HG03460 (cell line): ENCODE measurements around the gene TBC1D10B.

Experiments
- ATAC-seq: cut with Tn5 transposase; IDR thresholded peaks from one replicate; pipeline ENCODE4 v1.9.1; 2021; ENCODE audit not compliant: unreplicated experiment

The TBC1D10B gene

DNA sequence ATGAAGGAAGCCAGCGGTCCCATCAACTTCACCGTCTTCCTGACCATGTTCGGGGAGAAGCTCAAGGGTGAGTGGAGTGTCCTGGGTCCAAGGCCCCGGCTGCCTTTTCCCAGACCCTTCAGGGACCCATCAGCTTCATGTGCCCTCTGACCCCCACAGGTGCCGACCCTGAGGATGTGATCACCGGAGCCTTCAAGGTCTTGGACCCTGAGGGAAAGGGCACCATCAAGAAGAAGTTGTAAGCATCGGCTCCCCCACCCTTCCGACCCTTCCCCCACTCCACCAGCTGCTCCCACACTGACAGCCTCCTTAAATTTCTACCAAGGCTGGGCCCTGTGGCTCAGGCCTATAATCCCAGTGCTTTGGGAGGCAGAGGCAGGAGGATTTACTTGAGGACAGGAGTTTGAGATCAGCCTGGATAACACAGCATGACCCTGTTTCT lies 6.2 kb upstream of the TBC1D10B start:
- ATAC-seq: no peak

DNA sequence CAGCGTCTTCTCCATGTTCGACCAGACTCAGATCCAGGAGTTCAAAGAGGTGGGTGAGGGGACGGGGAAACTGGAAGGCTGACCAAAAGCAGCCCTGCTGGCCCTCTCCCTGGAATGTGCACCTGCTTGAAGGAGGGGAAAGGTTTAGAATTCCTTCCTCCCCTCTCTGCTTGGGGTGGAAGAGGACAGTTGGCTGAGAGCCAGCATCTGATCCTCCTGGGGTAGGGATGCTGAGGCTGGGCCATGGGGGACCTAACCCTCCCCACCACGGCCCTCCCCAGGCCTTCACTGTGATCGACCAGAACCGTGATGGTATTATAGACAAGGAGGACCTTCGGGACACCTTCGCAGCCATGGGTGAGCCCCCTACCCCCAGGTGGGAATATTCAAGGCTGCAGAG lies 5.6 kb upstream of the TBC1D10B start:
- ATAC-seq: no peak

DNA sequence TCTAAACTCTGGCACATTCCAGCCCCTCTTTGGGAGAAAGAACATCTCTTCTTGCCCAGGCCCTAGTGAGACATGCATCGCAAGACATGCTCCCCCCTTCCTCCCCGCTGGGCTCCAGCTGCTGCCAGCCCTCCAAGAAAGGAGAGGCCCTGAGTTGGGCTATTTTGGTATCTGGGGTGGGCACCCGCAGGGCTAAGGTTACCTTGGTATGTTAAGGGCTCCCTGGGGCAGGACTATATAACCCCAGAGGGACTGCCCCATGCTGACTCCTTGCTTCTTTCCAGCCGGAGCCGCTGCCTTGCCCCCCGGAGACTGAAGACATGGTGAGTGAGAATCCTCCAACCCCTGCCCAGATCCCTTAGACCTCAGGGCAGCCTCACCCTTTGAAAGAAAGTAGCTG lies 4.2 kb upstream of the TBC1D10B start, which contains the start of gene MYL11:
Gene MYL11, plus strand, starts transcription at position 265 of the 400 bp plus-strand sequence. Its CDS starts 56 bp downstream, at position 321.
- no peak for ATAC-seq

DNA sequence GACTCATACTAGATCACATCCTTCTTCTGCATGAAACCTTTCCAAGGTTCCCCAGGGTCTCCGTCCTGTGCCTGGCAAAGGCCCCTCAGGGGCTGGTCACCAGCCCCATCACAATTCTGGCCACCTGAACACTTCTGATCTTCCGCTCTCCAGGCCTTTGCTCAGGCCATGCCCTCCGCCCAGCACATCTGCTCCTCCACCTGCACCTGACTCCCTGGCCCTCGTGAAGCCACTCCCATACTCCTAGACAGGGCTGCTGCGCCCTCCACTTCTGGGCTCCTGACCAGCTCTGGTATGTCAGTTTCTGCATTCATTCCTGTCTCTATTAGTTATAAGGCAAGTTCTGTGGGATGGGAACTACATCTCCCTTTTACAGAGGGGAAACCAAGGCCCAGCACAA lies 2.4 kb upstream of the TBC1D10B start:
- ATAC-seq: no peak

DNA sequence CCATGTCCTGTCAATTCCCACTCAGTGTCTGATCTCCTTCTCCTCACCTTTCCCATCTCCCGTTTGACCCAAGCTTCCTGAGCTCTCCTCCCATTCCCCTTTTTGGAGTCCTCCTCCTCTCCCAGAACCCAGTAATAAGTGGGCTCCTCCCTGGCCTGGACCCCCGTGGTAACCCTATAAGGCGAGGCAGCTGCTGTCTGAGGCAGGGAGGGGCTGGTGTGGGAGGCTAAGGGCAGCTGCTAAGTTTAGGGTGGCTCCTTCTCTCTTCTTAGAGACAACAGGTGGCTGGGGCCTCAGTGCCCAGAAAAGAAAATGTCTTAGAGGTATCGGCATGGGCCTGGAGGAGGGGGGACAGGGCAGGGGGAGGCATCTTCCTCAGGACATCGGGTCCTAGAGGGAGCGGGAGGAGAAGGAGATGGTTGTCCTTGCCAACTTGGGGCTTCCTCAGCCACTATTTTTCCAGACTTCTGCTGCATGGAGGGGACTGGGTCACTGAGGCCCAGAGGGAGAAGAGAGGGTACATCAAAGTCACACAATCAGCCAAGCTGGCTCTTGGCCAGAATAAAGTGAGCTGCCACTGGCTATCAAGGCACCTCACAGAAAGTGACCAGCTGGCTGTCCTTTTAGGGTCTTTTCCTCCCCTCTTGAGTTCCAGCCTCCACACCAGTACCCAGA lies 1.9 kb upstream of the TBC1D10B start:
- ATAC-seq: no peak

DNA sequence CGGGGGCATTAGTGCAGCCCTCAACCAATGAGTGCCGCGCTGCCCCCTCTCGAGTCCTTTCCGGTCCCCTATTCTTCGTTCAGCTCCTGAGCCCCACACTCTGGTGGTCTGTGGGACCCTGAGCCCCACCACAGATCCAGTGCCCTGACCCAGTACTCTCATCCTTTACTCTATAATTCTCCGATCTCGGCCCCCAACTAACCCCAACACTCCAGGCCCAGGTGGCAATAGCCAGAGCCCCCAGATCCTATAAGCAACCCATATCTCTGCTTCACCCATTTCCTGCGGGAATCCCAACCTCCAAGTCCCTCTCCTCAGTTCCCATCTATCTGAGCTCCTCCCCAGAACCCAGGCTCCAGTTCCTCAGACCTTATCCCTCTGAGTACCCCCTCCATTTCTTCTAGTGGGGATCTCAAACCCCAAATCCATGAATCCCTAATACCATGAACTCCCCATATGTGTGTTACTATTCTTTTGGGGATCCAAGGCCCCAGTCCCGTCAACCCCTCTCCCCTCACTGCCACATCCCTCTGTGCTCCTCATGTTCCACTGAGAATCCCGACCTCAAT lies 1.0 kb upstream of the TBC1D10B start:
- ATAC-seq: no peak

DNA sequence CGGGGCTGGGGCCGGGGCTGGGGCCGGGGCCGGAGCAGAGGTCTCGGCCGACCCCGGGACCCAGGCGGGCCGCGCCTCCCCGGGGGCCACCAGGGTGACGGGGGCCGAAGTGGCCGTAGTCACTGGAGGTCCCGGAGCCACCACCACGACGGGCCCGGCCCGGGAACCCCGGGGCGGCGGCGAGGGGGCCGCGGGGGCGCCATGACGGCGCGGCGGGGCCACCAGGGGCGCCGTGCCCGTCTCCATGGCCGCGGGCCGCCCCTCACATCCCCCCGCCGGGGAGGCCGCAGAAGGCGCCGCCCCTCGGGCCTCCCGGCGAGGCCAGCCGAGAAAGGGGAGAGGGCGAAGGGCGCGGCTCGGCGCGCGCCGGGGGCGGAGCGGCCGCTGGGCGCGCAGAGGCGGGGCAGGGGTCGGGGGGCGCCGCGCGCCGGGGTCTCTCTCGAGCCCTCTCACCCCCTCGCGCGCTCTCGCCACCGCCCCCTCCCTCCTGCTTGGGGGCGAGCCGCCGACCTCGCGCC lies 297 bp downstream of the TBC1D10B start:
- ATAC-seq: peak; percentile 5

DNA sequence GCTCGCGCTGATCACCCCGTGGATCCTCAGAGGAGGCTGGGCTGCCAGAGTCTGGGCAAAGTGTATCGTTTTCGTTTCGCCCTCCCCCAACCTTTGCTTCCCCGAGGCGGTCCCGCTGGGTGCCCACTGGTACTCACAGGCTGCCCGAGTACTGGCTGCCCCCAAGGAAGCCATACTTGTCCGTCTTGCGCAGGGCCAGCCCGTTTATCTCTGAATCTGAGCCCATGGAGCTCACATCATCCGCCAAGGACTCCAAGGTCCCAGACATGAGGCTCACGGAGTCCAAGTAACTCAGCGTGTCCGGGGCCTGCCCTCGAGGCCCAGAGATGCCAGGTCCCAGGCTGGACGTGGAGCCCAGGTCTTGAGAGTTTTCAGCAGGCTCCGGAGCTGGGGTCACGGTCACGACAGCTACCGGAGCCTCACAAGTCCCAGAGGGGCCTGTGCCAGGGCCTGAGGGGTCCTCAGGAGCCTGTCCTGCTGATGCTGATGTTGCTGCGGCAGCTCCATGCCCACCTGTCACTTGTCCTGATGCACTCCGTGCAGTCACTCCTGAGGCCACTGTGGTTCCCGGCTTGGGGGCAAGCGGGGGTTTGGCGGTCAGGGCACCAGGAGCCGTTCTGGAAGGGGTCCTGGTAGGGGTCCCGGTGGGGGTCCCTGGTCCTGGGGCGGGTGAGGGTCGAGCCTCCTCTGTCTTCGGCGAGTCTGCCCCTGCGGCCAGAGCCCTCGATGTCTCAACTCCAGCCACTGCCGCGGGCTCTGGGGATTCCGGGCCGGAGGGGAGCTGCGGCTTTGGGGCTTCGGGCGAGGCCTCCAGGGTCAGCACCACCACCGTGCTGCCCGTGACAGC lies 980 bp downstream of the TBC1D10B start:
- ATAC-seq: no peak

DNA sequence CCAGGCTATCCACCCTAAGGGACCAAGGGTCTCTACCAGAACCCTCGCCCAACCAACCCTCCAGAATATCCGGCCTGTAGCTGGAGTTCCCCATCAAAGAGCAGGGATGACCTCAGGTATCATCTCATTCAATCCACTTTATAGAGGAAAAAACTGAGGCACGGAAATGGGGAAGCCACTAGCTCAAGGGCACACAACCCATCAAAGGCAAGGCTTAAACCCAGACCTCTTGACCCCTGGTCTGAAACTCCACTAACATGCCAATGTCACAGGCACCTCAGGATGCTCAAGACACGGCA lies 1.6 kb downstream of the TBC1D10B start:
- no peak for ATAC-seq

DNA sequence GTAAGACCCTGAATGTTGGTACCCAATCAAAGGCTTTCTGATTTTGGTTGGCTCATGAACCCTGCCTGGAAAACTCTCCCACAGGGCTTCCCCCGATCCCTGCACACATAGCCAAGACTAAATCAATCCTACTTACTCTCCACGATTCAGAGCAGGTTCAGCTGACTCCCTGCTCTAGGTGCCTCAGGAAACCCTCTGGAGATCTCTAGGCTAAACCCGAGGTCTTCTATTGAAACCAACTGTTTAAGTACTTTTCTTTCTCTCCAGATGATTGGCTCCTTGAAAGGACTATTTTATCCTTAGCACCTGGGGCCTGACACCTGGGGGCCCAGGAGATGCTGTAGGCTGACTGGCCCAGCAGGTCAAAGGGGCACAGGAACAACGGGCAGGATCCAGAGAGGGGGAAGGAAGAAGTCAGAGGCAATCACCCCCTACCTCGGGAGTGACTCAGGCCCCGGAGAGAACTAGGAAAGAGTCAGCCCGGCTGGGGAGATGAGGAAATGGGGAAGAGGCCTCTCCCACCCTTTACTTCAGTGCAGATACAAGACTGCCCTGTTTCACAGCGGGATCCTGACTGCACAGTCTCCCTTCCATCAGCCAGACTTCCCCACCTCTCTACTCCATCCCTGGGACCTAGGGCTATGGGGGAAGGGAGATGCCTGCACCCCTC lies 2.0 kb downstream of the TBC1D10B start:
- no peak for ATAC-seq

DNA sequence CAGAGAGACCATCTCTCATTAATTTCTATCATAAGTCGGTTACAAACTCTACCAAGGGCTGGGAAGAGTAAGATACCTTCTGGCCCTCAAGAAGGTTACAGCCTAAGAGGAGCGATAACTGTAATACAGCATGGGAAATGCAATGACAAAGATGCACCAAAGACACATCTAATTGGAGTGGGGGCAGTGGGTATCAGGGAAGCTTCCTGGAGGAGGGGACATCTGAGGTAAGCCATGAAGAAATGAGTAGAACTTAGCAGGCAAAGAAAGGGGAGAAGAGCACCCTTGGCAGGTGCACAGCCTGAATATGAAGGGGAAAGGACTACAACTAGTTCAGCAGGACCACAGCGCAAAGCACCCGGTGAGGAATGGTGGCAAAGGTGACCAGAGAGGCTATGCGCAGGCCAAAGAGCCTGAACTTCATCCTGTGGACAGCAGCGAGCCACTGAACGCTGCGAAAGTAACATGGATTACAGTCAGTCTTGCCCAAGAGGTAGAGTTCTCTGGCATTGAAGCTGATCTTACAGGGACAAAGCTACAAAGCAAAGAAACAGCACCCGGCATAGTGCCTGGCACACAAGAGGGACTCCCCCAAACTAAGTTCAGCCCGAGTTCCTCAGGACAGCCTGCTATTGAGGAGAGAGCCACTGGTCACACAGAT lies 2.8 kb downstream of the TBC1D10B start:
- ATAC-seq: no peak

DNA sequence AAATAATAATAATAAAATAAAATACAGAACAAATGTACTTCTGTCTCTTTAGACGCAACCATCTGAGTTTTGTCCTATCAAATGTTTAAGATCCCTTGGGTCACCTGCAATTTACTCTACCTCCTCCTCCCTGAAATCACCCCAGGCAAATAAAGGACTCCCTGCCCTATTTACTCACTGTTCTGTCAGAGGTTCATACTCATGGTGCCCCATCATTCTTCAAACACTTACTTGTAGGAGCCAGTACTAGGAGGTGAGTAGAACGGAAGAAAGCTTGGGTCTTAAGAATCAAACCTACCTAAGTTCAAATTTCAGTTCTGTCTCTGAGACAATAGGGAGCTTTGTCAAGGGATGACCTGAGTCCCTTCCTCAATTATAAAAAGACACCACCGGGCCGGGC lies 3.8 kb downstream of the TBC1D10B start:
- no peak for ATAC-seq

DNA sequence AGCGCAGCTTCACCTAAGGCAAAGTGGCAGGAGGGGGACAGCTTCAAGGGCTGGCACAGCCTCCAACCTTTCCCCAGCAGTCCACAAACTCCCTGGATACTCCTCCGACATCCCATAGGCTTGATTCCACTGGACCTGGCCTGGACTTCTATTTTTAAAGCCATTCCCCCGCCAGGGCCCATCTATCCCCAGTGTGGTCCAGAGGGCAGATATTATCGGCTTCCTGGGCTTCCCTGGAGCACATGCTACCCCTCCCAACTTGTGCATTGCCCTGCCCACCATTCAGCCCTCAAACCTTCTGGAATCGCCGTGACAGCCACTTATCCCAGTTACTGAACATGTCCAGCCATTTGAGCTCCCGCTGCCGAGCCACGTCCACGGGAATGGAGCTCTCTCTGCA lies 5.1 kb downstream of the TBC1D10B start:
- ATAC-seq: no peak

DNA sequence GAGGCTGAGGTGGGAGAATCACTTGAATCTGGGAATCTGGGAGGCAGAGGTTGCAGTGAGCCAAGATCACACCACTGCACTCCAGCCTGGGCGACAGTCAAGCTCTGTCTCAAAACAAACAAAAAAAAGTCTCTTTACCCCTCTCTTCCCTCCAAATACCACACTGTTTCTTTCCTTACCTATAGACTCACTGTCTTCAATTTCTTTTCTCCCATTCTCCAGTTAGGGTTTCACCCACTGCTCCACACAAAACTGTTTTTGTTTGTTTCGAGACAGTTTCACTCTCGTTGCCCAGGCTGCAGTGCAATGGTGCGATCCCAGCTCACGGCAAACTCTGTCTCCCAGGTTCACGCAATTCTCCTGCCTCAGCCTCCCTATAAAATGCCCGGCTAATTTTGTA lies 9.1 kb downstream of the TBC1D10B start:
- ATAC-seq: no peak

DNA sequence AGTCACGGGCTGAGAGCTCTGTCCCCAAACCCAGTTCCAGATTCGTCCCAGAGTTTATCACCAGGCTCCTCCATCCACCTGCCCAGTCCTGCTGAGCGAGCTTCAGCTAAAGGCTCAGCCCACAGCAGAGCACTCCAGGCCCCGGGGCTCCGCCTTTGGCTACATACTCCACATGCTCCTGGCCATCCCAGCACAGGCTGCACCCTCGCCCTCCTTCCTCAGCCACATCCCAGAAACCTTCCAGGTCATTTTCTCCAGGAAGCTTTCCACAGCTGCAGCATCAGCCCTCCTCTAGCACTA lies 10.5 kb downstream of the TBC1D10B start:
- ATAC-seq: no peak

DNA sequence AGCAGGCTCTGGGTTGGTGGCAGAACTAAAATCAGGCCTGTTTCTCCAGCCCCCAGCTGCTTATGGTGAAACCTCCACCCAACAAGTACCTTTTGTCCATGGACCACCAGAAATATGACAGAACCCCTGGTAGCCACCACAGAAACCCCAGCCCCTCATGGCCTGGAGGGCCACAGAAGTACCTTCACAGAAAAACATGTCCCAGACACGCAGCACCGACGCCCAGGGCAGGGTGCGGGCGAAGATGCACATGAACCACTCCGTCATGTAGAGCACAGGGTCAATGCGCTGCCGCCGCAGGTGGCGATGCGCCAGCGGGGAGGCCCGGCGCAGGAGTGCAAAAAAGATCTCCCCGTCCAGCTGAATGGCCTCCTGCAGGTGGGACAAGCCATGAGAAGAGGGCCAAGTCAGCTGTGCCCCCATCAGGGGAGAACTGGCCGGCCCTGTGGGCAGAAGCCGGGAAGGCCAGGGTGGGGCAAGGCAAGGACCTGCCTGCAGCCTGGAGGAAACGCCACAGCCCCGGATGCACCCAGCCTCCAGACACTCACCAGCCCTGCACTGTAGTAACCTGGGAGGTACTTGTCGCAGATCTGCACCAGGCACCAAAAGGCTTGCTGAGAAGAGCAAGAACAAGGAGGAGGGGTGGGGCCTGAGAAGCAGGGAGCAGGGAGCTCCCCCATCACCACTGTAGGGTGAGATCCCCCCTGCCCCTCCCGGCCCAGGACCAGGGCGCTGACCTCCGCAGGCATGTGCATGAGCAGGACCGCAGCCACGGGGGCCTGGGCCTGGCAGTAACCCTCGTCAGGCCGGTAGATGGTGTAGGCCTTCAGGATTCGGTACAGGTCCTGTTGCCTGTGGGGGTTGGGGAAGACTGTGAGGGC lies 11.1 kb downstream of the TBC1D10B start:
- ATAC-seq: no peak

DNA sequence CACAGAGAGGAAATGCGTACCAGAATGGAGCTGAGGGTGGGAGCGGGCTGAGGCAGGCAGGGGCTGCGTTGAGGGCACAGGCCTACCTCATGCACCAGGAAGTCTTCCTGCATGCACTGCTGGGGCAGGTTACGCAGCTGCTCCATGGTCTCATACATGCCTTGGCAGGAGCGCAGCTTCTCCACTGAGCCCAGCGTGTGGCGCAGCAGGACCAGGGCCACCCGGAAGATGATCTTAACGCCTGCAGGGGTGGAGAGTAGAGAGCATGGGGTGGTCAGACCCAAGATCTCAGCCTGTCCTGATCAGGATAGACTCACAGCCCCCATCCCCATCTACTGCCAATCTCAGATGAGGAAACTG lies 11.7 kb downstream of the TBC1D10B start:
- no peak for ATAC-seq

DNA sequence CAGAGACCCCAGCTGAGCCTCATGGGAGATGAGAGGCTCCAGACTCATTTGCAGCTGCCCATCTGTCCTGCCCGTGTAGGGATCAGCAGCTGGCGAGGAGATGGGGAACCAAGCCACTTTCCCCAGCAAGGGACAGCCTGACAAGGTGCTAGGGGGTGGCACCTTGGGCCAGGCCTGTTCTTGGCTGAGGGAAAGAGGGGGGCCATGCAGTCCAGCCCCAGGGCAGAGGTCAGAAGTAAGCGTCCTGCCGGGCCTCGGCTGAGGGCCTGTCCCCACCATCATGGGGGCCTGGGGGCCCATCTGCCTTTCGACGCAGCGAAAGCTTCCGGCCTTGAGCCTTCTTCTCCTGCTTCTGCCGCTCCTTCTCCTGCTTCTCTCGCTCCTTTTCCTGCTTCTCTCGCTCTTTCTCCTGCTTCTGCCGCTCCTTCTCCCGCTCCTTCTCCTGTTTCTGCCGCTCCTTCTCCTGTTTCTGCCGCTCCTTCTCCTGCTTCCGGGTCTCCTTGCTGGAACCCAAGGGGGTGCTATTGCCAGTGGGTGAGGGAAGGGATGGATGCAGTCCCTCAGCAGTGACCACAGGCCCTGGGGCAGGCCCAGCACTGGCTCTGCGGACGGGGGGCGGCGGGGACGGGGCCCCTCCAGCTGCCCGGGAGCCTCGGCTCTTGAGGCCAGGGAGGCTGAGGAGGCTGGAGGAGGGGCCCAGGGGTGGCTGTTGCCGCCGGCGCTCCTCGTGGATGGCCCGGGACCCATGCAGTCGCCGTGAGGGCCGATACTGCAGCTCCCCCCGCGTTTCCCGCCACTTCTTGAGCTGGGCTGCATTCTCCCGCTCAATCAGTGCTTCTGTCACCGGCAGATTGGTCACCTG lies 12.3 kb downstream of the TBC1D10B start:
- ATAC-seq: no peak

DNA sequence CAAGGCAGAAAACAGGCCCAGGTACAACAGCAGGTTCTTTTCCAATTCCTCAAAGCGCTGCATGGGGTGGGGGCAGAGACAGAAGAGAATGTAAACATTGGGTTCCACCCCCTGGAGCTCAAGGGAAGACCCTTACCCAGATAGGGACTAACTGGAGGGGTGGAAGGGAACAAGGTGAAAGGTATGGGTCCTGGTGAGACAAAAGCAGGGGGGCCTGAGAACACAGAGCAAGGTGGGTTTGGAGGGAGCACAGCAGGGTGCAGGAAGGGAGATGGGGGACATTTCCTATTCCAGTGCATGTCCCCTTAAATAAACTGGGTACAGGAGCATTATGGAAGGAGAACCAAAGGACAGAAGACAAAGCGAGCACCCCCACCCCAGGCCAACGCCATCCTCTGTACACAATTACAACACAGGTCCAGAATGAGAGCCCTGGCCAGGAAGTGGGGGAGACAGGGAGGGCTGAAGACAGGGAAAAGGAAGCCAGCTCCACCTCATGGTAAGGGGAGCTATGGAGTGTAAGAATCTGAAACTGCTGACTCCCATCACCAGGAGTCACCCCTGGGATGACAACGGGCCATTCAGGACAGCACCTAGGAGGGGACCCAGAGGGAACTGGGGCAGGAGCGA lies 13.1 kb downstream of the TBC1D10B start:
- ATAC-seq: no peak
